ENCODE results near the gene RIBC1.

- TF ChIP-seq ZBTB8A (tag by site-specific recombination; IDR thresholded peaks at IDR 0.05), result no peak
- TF ChIP-seq CTCF (tag by site-specific recombination; IDR thresholded peaks at IDR 0.05), result 0 out of 2 replicates have a peak, but pooled peaks have one; percentile 18
- TF ChIP-seq AEBP2 (tag by site-specific recombination; IDR thresholded peaks at IDR 0.05; ENCODE audit: borderline replicate concordance), result no peak
- TF ChIP-seq ZFP41 (tag by site-specific recombination; IDR thresholded peaks at IDR 0.05; ENCODE audit: borderline replicate concordance), result no peak
- TF ChIP-seq KLF9 (tag by site-specific recombination; IDR thresholded peaks at IDR 0.05; ENCODE audit: low read depth), result no peak
- TF ChIP-seq ZNF280D (tag by site-specific recombination; IDR thresholded peaks at IDR 0.05), result no peak
- no peak for TF ChIP-seq ZNF704 (tag by site-specific recombination; IDR thresholded peaks at IDR 0.05)
- TF ChIP-seq ZSCAN18 (tag by site-specific recombination; IDR thresholded peaks at IDR 0.05), result no peak
- TF ChIP-seq ZNF10 (tag by site-specific recombination; IDR thresholded peaks at IDR 0.05), result no peak
- TF ChIP-seq ZNF510 (tag by site-specific recombination; IDR thresholded peaks at IDR 0.05; ENCODE audit: insufficient replicate concordance), result no peak
- no peak for TF ChIP-seq ZNF274 (IDR thresholded peaks at IDR 0.05; ENCODE audit: low read length)
- TF ChIP-seq ZNF274 (tag by site-specific recombination; IDR thresholded peaks at IDR 0.05; ENCODE audit: borderline replicate concordance), result no peak
- TF ChIP-seq SCRT1 (tag by site-specific recombination; IDR thresholded peaks at IDR 0.05; ENCODE audit: borderline replicate concordance), result no peak
- TF ChIP-seq SETDB1 (IDR thresholded peaks at IDR 0.05; ENCODE audit: insufficient read length, low read length), result no peak
These were observed 26.9 kb upstream of the RIBC1 start for GRCh38 chrX:53395605-53396298.

Measured in HEK293 (cell line).